KOPT-K1 (cell line): Measurements from ENCODE around the gene TAL2.

Source experiments
- H3K27ac ChIP-seq: fragments of 200-600 bp; sonication (generic); 2 replicates; pipeline ENCODE4 v1.5.1; 2016; ENCODE audit warnings: antibody characterized with exemption, mild to moderate bottlenecking, low read depth, low read length; ENCODE audit not compliant: poor library complexity, severe bottlenecking
- H3K36me3 ChIP-seq: fragments of 200-600 bp; sonication (generic); 2 replicates; pipeline ENCODE4 v1.5.1; 2017; ENCODE audit warnings: antibody characterized with exemption, mild to moderate bottlenecking, low read length, moderate library complexity; ENCODE audit not compliant: insufficient read depth
- H3K9me3 ChIP-seq: fragments of 200-600 bp; sonication (generic); 2 replicates; pipeline ENCODE4 v1.5.1; 2017; ENCODE audit warnings: antibody characterized with exemption, low read length, mild to moderate bottlenecking; ENCODE audit not compliant: insufficient read depth, poor library complexity, severe bottlenecking

Gene TAL2

DNA sequence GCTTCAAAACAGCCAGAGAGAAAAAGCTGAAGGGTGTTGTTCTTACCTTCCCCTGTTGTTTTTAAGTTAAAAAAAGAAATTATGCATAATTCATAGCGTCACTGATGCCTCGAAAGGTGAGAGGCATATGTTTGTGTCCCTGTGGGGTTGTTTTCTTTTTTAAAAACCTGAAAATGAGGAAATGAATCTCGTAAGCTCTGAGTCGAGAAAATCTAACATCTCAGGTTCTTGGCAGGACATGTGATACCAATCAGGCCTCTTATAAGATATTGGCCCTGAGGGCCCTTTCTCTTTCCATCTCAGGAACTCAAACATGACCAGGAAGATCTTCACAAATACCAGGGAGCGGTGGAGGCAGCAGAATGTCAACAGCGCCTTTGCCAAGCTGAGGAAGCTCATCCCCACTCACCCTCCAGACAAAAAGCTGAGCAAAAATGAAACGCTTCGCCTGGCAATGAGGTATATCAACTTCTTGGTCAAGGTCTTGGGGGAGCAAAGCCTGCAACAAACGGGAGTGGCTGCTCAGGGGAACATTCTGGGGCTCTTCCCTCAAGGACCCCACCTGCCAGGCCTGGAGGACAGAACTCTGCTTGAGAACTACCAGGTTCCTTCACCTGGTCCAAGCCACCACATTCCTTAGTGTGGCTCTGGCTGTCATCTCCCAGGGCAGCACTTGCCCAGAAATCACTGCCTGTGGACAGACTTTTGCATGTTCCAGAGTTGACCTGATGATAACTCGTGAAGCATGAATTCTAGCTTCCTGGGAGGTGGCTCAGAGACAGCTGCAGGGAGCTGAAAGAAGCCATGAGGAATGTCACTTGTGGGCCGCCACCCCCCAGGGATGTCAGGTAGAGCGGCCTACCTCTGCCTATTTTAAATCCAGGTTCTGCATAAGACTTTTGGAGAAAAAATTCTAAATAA is at the start of gene TAL2:
TAL2 (plus strand) TSS at position 274 of the 921 bp plus-strand sequence; CDS start at position 314, 40 bp downstream.
- H3K36me3 ChIP-seq: no peaks in the 10 kb centered on the region
- H3K9me3 ChIP-seq: no peaks in the 10 kb centered on the region
- no peak within 1 kb of the TSS for H3K27ac ChIP-seq

DNA sequence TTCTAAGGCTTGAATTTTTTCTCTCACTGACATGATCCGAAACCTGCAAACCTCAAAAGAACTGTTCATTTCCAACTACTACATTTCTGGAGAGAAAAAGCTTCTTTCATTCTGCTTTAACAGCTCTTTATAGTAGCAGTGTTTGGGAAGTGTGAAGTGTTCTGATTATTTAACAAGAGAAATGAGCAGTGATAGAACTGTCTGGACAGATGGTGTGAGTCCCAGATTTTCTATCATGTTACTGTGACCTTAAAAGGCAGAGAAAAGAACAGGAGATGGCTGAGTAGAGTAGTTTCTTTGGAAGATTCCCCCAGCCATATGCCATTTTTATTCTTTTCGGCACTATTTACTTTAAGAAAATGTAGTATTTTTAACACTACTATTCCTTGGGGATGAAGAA is 41.3 kb upstream of the TAL2 start:
- Histone ChIP-seq H3K27ac (no peak overlapping the region), H3K9me3 (no peaks in the 10 kb centered on the region), H3K36me3 (no peaks in the 10 kb centered on the region)

DNA sequence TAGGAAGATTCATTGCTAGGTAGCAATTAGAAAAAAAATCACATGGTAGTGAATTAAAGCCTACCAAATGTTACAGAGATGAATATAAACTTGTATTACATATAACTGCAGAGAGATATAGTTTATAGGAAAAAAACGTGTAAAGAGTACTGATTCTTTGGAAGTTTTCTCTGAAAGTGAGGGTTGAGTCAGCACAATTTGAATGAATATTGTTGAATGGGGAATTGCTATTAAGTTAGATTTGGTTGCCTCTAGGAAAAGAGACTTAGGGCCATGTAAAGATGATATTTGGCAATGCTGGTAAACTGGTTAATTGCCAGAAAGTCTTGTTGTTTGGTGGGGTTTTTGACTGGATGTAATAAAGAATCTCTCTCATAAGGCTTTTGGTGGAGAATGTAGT is 37.2 kb upstream of the TAL2 start:
- Histone ChIP-seq H3K27ac (no peak overlapping the region), H3K9me3 (no peaks in the 10 kb centered on the region), H3K36me3 (no peaks in the 10 kb centered on the region)

DNA sequence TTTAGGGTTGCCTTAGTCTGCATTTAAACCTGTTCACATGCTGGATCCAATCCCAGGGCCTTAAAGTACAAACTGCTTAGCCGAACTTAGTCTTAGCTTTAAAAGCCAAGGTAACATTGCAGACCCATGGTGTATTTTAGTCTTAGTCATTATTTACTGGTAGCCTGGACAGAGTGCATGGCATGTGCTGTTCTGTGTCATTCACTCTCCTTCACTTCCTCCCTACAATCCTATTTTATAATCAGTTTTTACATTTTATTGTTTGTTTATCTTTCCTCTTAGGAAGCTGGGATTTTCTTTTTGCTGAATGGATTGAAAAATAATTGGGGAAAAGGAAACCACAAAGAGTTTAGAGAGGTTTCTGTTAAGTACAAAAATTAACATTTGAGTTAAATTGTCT is 29.4 kb upstream of the TAL2 start:
- H3K36me3 ChIP-seq: no peaks in the 10 kb centered on the region

DNA sequence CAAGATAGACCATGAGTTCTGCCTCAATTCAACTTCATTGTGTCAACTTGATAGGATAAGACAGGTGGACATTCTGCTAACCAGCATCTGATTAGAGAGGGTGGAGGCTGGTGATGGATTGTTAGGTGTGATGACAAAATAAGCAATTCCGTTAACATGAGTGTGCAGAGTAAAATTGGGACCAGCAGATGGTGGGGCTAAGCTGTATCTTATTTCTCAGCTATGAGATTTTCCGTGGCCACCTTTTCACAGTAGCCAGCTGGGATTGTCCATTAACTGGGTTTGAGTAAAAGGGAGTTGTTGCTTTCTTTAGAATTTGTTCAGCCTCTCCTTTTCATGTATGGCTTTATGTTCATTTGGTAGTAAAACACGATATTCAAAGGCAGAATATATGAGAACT is 28.8 kb upstream of the TAL2 start:
- Histone ChIP-seq H3K27ac (no peak overlapping the region), H3K9me3 (no peaks in the 10 kb centered on the region), H3K36me3 (no peaks in the 10 kb centered on the region)

More for the DNA sequence above, 29.4 kb upstream of the TAL2 start:
- H3K27ac ChIP-seq: no peak overlapping the region
- H3K9me3 ChIP-seq: no peaks in the 10 kb centered on the region

DNA sequence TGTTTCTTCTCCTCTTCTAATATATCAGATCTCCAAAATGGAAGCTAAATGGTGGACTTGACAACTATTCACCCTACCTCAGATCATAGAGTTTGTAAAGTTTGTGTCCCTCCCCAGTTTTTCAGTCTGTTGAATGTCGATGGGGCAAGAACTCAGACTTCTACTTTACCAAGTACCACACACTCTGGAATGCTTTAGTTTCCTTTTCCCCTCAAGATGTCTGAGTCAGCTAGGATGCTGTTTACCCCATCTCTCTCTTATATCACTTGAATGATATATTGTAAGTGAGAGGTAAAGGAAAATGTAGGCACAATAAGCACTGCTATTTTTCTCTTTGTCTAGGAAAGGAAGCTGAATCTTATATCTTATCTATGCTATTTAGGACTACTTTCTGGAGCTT is 25.9 kb upstream of the TAL2 start:
- no peaks in the 10 kb centered on the region for H3K36me3 ChIP-seq
- H3K9me3 ChIP-seq: no peaks in the 10 kb centered on the region
- no peak overlapping the region for H3K27ac ChIP-seq

DNA sequence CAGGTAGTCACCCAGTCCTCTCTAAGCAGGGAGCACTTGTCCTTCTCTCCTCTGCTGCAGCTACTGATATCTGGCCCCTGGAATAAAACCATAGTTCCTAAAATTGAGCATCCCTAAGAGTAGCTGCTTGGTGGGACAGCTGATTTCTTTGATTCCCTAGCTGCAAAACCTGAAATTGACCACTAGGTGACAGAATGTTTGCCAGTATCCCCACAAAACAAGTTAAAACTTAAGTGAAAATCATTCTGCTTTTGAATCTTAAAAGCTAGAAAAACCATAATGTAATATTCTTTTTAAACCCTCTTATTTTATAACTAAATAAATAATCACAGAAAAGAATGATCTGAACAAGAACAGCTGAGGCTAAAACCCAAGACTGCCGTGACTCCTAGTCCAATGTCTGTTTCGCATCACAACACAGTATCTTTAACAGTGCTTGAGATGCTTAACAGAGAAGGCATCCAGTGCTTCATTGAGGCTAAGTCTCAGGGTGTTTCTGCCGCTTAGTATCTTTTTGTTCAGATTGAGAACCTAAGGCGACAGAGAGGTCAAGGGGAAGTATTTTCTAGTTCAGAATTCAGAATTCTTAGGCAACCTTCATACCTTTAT is 24.4 kb upstream of the TAL2 start:
- no peak overlapping the region for H3K27ac ChIP-seq

DNA sequence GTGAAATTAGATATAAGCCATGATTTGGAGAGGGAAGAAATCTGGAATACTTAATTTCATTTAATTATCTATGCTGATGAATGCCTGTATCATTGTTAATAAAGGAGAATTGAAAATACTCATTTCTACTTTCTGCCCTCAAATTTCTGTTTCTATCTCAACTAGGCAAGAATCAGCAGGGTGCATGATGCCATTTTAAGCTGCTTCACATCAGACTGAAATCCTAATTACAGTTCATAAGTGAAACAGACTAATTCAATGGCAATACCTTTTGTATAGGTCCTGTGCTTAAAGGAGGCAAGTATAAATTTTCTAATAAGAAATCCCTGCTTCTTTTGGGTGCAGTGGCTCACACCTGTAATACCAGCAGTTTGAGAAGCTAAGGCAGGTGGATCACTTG is 22.3 kb upstream of the TAL2 start:
- H3K36me3 ChIP-seq: no peaks in the 10 kb centered on the region
- H3K27ac ChIP-seq: no peak overlapping the region
- no peaks in the 10 kb centered on the region for H3K9me3 ChIP-seq

More for the DNA sequence above, 24.4 kb upstream of the TAL2 start:
- no peaks in the 10 kb centered on the region for H3K36me3 ChIP-seq
- no peaks in the 10 kb centered on the region for H3K9me3 ChIP-seq

DNA sequence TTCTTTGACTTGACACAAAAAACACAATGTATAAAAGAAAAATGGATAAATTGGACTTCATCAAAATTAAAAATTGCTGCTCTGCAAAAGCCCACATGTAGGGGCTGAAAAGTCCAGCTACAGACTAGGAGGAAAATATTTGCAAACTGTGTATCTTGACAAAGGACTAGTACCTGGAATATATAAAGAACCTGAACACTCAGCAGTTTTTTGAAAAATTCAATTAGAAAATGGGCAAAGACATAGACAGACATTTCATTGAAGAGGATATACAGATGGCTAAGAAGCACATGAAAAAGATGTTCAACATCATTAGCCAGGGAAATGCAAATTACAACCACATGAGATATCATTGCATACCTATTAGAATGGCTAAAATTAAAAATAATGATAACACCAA is 18.5 kb upstream of the TAL2 start:
- no peaks in the 10 kb centered on the region for H3K36me3 ChIP-seq
- no peak overlapping the region for H3K27ac ChIP-seq
- H3K9me3 ChIP-seq: no peaks in the 10 kb centered on the region

DNA sequence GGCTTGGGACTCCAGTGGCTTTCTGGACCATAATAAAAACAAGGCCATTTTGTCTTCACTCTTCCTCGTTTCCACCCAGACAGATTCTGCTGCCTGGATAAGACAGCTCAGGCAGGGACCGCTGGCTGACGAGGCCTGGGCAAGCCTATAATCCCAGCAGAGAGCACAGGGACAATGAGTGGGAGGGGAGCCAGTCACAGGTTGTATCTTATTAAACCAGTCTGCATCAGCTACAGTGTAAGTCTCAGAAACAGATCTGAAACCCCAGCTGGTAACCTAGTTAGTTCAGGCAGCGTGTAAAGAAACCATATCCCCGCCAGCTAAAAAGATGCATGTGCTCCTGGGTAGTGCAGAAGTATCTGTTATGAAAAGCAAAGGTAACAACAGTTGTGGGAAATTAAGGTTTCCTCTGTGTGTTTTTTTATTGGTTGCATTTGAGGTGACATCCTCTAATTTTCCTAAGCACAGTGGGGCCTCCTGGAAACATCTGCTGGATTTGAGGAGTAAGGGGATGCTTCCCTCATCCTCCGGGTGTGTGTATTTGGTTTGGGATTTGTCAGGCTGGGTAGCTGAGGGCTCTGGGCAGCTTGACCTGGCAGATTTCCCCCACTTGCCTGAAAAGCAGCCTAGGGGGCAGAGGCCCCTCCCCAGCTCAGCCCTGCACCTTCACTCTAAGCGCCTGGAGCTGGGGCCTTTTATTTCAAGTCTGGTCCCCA is 15.2 kb upstream of the TAL2 start:
- H3K27ac ChIP-seq: no peak overlapping the region
- H3K36me3 ChIP-seq: no peaks in the 10 kb centered on the region
- H3K9me3 ChIP-seq: no peaks in the 10 kb centered on the region

DNA sequence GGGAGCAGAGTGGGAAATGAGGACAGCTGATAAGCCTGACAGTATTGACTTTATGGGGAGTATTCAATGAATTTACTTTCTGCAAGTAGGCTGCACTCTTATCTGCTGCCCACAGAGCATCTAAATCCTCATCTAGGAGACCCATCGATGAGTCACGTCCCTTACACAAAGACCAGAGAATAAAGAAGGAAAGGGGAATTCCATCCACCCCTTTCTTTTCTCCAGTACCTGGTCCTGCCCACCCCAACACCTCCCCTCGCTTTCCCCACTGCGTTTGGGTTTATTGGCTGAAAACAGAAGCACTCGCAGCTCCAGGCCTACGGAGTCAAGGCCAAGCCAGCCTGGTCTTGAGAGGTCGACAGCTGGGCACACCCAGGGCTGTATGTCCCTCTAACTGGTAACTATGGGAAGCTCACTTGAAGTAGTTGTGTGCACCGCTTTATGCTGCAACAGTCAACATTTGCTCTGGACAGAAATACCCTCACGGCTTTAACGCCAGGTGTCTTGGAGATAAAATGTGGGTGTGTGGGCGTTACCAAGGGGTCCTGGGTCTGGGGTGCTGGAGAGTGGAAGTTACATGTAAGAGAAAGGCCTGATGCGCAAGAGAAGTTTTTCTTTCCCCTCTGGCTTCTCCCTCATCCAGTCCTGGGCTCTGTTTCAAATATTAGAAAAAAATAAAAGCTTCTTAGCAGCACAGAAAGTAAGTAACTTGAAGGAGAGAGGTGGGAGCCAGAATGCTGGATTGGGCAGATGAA is 14.5 kb upstream of the TAL2 start:
- Histone ChIP-seq H3K36me3 (no peaks in the 10 kb centered on the region), H3K9me3 (no peaks in the 10 kb centered on the region), H3K27ac (no peak overlapping the region)

DNA sequence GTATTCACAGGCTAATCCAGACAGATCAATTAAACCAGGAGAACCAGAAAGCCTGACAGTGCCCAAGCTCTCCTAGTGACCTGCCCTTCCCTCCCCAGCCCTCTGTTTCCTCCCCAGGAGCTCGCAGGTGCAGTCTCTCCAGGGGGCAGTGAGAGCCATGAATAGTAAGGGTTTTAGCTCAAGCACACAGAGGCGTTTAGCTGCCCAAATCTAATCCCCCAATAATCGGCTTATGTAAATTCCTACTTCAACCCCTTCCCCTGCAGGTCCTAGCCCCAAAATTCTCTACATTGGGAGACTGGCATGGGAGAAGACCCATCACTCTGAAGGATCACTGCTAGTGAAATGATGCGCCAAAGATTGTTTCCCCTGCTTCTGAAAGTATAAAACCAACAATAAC is 10.5 kb upstream of the TAL2 start:
- Histone ChIP-seq H3K36me3 (no peaks in the 10 kb centered on the region), H3K9me3 (no peaks in the 10 kb centered on the region), H3K27ac (no peak overlapping the region)

DNA sequence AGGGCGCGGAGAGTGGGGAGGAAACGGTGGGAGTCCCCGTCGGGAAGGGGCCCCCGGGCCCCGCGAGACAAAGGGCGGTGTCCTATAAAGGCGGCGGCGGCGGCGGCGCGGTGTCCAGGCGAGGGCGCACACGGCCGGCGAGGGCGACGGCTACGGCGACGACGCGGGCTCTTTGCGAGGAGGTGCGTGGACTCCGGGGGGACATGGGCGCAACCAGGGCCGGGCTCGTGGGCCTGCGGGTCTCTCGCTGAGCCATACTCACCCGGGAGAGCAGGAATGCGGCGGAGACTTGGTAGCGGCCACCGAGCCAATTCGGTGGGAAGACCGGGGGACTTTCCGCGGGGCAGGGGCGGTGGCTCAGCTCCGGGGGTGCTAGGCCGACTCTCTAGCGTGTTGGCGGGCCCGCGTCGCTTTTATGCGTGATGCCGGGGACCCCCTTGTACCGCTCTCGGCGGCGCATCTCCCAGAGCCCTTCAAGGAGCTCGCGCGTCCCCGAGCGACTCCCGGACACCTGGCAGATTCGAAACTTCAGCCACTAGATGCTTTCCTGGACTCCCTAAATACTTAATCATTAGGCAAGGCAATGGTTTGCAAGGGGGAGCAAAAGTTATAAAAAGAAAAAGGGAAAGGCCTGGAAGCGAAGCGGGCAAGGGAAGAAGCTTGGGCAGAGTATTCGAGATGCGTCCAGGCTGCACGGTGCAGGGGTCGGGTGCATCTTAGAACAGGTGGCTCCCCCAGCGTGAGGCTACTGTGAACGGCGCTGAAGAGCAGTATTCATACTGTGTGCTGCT is 5.9 kb upstream of the TAL2 start:
- no peak overlapping the region for H3K27ac ChIP-seq
- H3K9me3 ChIP-seq: no peaks in the 10 kb centered on the region
- no peaks in the 10 kb centered on the region for H3K36me3 ChIP-seq

DNA sequence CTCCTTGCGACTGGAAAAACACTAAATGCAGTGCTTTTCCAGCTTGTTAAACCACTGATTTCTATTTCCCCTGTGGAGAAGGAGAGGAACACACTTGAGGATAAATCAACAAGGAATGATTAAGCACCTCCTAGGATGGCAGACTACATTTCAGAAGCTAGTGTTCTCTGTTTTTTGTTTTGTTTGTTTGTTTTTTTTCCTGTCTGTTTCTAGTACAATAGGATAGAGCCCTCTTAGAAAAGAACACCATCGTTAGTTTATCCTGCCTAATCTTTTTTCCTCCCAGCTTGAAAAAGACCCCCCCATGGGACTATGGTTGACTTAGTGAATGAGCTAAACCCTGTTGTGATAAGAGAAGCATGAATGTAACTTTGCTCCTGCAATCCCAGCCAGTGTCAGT is 3.9 kb upstream of the TAL2 start:
- Histone ChIP-seq H3K36me3 (no peaks in the 10 kb centered on the region), H3K9me3 (no peaks in the 10 kb centered on the region), H3K27ac (no peak overlapping the region)
